Measurements from ENCODE around the gene CLEC4E. TPM values are rescaled to one million over a fixed set of nuclear protein-coding genes. Genes with fewer than 3 reads are reported as not detected.

CLEC4E gene
- total RNA-seq, 1 experiment from 2014 or later = not detected

DNA sequence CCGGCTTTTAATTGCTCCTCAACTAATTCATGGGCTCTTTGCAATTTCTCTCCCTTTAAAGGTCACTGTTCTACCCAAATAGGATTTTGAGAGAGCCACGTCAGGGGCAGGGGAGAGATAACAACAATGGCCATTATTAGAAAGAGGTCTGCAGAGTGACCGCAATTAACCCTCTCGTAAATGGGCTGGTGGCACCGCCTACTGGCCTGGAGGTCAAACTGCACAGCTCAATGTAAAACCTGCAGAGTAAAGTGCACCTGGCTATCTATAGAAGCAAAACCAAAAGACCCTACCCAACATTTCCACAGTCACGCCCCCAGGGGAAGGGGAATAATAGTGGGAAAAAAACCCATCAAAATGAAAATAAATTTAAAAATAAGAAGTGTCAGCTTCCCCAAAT is 21.6 kb upstream of the CLEC4E start:
- Histone ChIP-seq H4K20me1 (ENCODE audit: insufficient read depth) (no peaks in the 10 kb centered on the region), H3K27ac (no peak overlapping the region), H3K9me3 (ENCODE audit: insufficient read depth, low read depth) (no peaks in the 10 kb centered on the region), H3F3A (ENCODE audit: insufficient read depth, low read depth) (no peaks in the 10 kb centered on the region), H2AFZ (no peak overlapping the region), H3K79me2 (ENCODE audit: low read depth) (no peaks in the 10 kb centered on the region), H3K4me2 (no peak overlapping the region), H3K4me3 (no peak overlapping the region), H3K9me2 (ENCODE audit: insufficient read depth) (no peaks in the 10 kb centered on the region), H3K36me3 (ENCODE audit: low read depth) (no peaks in the 10 kb centered on the region), H3K4me1 (replicated peaks; ENCODE audit: insufficient read depth) (no peaks in the 10 kb centered on the region), H3K27me3 (ENCODE audit: insufficient read depth, low read depth) (peaks cover 4% of the 10 kb centered on the region; the same call in 1 of the 2 replicates)
- BruUV-seq (replicated peaks) = no TSS peak
- DNase-seq = no peak
- POLR2A ChIA-PET (ENCODE audit: unreplicated experiment) = interaction anchor here (0.7 kb wide), 1 partner anchor 8 kb away, joined by 3 read pairs; no protein-coding TSS in a partner anchor
- CTCF ChIA-PET = interaction anchor here (0.8 kb wide), 1 partner anchor 18 kb away, joined by 3 read pairs; no protein-coding TSS in a partner anchor
- TF ChIP-seq, protein P1, sequence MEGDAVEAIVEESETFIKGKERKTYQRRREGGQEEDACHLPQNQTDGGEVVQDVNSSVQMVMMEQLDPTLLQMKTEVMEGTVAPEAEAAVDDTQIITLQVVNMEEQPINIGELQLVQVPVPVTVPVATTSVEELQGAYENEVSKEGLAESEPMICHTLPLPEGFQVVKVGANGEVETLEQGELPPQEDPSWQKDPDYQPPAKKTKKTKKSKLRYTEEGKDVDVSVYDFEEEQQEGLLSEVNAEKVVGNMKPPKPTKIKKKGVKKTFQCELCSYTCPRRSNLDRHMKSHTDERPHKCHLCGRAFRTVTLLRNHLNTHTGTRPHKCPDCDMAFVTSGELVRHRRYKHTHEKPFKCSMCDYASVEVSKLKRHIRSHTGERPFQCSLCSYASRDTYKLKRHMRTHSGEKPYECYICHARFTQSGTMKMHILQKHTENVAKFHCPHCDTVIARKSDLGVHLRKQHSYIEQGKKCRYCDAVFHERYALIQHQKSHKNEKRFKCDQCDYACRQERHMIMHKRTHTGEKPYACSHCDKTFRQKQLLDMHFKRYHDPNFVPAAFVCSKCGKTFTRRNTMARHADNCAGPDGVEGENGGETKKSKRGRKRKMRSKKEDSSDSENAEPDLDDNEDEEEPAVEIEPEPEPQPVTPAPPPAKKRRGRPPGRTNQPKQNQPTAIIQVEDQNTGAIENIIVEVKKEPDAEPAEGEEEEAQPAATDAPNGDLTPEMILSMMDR (conservative IDR thresholded peaks at IDR 0.05) = peak; percentile 66
- no peak for TF ChIP-seq EZH2 (IDR thresholded peaks at IDR 0.05; ENCODE audit: low read depth)
- intact Hi-C loops (cut with micrococcal nuclease; ENCODE audit: unreplicated experiment) = no loop called here

DNA sequence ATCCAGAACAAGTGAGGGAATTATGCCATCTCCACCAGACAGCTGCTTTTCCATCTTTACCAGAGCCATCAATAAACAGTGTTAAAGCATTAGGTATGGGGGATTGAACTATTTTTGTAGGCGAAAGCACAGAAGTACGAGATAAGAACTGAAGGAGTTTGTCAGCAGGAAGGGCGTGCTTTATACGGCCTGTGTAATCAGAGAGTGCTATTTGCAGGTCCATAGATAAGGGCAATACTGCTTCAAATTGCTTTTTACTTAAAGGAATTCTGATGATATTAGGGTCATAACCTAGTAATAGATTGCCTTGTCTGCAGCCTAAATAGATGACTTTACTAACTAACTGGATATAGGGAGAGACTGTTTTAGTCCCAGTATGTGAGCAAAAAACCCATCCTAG is 20.3 kb upstream of the CLEC4E start:
- Histone ChIP-seq H3F3A (ENCODE audit: insufficient read depth, low read depth) (no peaks in the 10 kb centered on the region), H2AFZ (no peak overlapping the region), H3K9me2 (ENCODE audit: insufficient read depth) (no peaks in the 10 kb centered on the region), H3K79me2 (ENCODE audit: low read depth) (no peaks in the 10 kb centered on the region), H3K36me3 (ENCODE audit: low read depth) (no peaks in the 10 kb centered on the region), H3K4me3 (no peak overlapping the region), H3K4me2 (no peak overlapping the region), H3K27ac (no peak overlapping the region), H4K20me1 (ENCODE audit: insufficient read depth) (no peaks in the 10 kb centered on the region), H3K27me3 (ENCODE audit: insufficient read depth, low read depth) (peaks cover 4% of the 10 kb centered on the region; the same call in 1 of the 2 replicates), H3K4me1 (replicated peaks; ENCODE audit: insufficient read depth) (no peaks in the 10 kb centered on the region), H3K9me3 (ENCODE audit: insufficient read depth, low read depth) (no peaks in the 10 kb centered on the region)
- POLR2A ChIA-PET (ENCODE audit: unreplicated experiment) = no interaction called here
- intact Hi-C loops (cut with micrococcal nuclease; ENCODE audit: unreplicated experiment) = no loop called here
- CTCF ChIA-PET = no interaction called here
- TF ChIP-seq, protein P1 (conservative IDR thresholded peaks at IDR 0.05) = no peak
- TF ChIP-seq EZH2 (IDR thresholded peaks at IDR 0.05; ENCODE audit: low read depth) = no peak
- no TSS peak for BruUV-seq (replicated peaks)
- DNase-seq = no peak

DNA sequence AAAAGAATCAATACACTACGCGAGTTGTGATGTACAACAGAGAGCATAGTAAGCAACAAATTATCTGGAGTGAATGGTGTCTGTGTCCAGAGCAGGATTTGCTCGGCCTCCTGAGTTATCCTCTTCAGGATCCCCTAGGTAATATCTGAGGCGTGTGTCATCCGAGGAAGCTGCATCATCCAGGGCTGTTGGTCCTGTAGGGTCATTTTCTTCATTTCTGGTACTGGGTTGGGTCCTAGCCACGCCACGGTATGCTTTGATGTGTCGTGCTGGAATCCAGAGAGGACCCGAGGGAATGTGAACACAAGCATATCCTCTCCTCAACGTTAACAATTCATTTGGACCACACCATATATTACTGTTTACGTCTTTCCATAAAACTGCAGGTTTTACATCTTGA is 19.0 kb upstream of the CLEC4E start:
- DNase-seq = no peak
- POLR2A ChIA-PET (ENCODE audit: unreplicated experiment) = no interaction called here
- Histone ChIP-seq H2AFZ (no peak overlapping the region), H3K36me3 (ENCODE audit: low read depth) (no peaks in the 10 kb centered on the region), H3K4me1 (replicated peaks; ENCODE audit: insufficient read depth) (no peaks in the 10 kb centered on the region), H3K4me3 (no peak overlapping the region), H3K4me2 (no peak overlapping the region), H3K9me3 (ENCODE audit: insufficient read depth, low read depth) (no peaks in the 10 kb centered on the region), H3F3A (ENCODE audit: insufficient read depth, low read depth) (no peaks in the 10 kb centered on the region), H3K79me2 (ENCODE audit: low read depth) (no peaks in the 10 kb centered on the region), H3K27me3 (ENCODE audit: insufficient read depth, low read depth) (no peaks in the 10 kb centered on the region; the same call in 1 of the 2 replicates), H3K9me2 (ENCODE audit: insufficient read depth) (no peaks in the 10 kb centered on the region), H3K27ac (no peak overlapping the region), H4K20me1 (ENCODE audit: insufficient read depth) (no peaks in the 10 kb centered on the region)
- intact Hi-C loops (cut with micrococcal nuclease; ENCODE audit: unreplicated experiment) = no loop called here
- no peak for TF ChIP-seq EZH2 (IDR thresholded peaks at IDR 0.05; ENCODE audit: low read depth)
- TF ChIP-seq, protein P1 (conservative IDR thresholded peaks at IDR 0.05) = no peak
- BruUV-seq (replicated peaks) = no TSS peak
- CTCF ChIA-PET = interaction anchor here (0.6 kb wide), 1 partner anchor 1579 kb away, joined by 3 read pairs; no protein-coding TSS in a partner anchor
